OCI-LY7 (cell line): ENCODE measurements around the gene CPT1A. TPM values are rescaled to one million over a fixed set of nuclear protein-coding genes. Genes with fewer than 3 reads are reported as not detected.

ENCODE experiments used
- Bru-seq: library from RNA; stranded (reverse); fragments of 400-500 nt; gene quantifications from one replicate; lab custom pipeline; 2021; lab: Mats Ljungman, UMichigan
- BruChase-seq, 2 experiments: library from RNA; stranded (reverse); fragments of 400-500 nt; gene quantifications; one replicate each; lab custom pipeline; 2021; lab: Mats Ljungman, UMichigan
- BruUV-seq: library from RNA; stranded (reverse); fragments of 400-500 nt; replicated peaks from 2 replicates; lab custom pipeline; 2021; lab: Mats Ljungman, UMichigan
- CTCF ChIA-PET: fragments of 300-600 bp; sonication (Branson Sonifier 250); formaldehyde crosslinking; loops from one replicate; lab custom pipeline; 2022; ENCODE audit warnings: antibody characterized with exemption; ENCODE audit not compliant: unreplicated experiment; lab: Charles Lee
- POLR2A ChIA-PET: fragments of 300-600 bp; sonication (Branson Sonifier 250); formaldehyde crosslinking; loops from one replicate; lab custom pipeline; 2022; ENCODE audit warnings: antibody characterized with exemption; lab: Charles Lee
- DNase-seq: peaks from one replicate; pipeline ENCODE4 v3.0.0-alpha.2; 2015; ENCODE audit warnings: low spot score
- H2AFZ ChIP-seq: fragments of 200-600 bp; sonication (generic), shearing (Covaris generic); 2 replicates; pipeline ENCODE4 v1.6.1; 2014; ENCODE audit warnings: mild to moderate bottlenecking, antibody characterized with exemption, low read length, moderate library complexity
- H3K27ac ChIP-seq: fragments of 200-600 bp; sonication (generic); 2 replicates; pipeline ENCODE4 v1.5.1; 2014; ENCODE audit warnings: mixed run types, low read depth, mild to moderate bottlenecking, moderate library complexity, low read length, inconsistent platforms; ENCODE audit not compliant: poor library complexity, severe bottlenecking
- H3K36me3 ChIP-seq: fragments of 200-600 bp; sonication (generic); 2 replicates; pipeline ENCODE4 v1.6.1; 2014; ENCODE audit warnings: mild to moderate bottlenecking, antibody characterized with exemption, low read length, moderate library complexity, mixed read lengths; ENCODE audit not compliant: insufficient read depth
- H3K4me1 ChIP-seq: fragments of 200-600 bp; sonication (generic); 2 replicates; pipeline ENCODE4 v1.5.1; 2014; ENCODE audit warnings: mild to moderate bottlenecking, low read length; ENCODE audit not compliant: insufficient read depth, poor library complexity, severe bottlenecking
- H3K4me2 ChIP-seq: fragments of 200-600 bp; sonication (generic); 2 replicates; pipeline ENCODE4 v1.6.1; 2014; ENCODE audit warnings: mild to moderate bottlenecking, low read length
- H3K4me3 ChIP-seq: fragments of 200-600 bp; sonication (generic); 2 replicates; pipeline ENCODE4 v1.5.1; 2014; ENCODE audit warnings: mild to moderate bottlenecking, low read depth, low read length; ENCODE audit not compliant: poor library complexity, severe bottlenecking
- H3K79me2 ChIP-seq: fragments of 200-600 bp; sonication (generic); 2 replicates; pipeline ENCODE4 v1.6.1; 2016; ENCODE audit warnings: low read depth, mild to moderate bottlenecking, low read length, moderate library complexity, mixed read lengths; ENCODE audit not compliant: insufficient read depth
- H3K9me2 ChIP-seq: fragments of 200-600 bp; sonication (generic); 2 replicates; pipeline ENCODE4 v1.6.1; 2016; ENCODE audit warnings: mild to moderate bottlenecking, low read length, mixed read lengths; ENCODE audit not compliant: insufficient read depth
- H3K9me3 ChIP-seq: fragments of 200-600 bp; sonication (generic); 2 replicates; pipeline ENCODE4 v1.6.1; 2014; ENCODE audit warnings: mild to moderate bottlenecking, mixed run types, low read length, mixed read lengths
- H4K20me1 ChIP-seq: fragments of 200-600 bp; sonication (generic); 2 replicates; pipeline ENCODE4 v1.6.1; 2014; ENCODE audit warnings: mild to moderate bottlenecking, antibody characterized with exemption, low read length, moderate library complexity, mixed read lengths; ENCODE audit not compliant: insufficient read depth
- EZH2phosphoT487 ChIP-seq: fragments of 200-600 bp; sonication (generic); IDR thresholded peaks from 2 replicates; pipeline ENCODE4 v1.6.1; 2018; ENCODE audit warnings: low read depth, borderline replicate concordance, mild to moderate bottlenecking, mixed run types, antibody characterized with exemption, low read length, moderate library complexity, mixed read lengths
- intact Hi-C: fragments of 100-400 bp; cut with micrococcal nuclease; formaldehyde crosslinking; loops from one replicate; pipeline ENCODE4 v1.10.0; 2022; ENCODE audit not compliant: unreplicated experiment
- long read RNA-seq: library from polyadenylated mRNA; stranded (forward); transcript quantifications from one replicate; pipeline ENCODE4 v2.0.0, GENCODE V29; 2022
- total RNA-seq, 2 experiments: library from RNA; depleted of rRNA in 1 of 2; stranded (reverse); fragments of >200 nt in 1 of 2; shearing (Covaris generic) in 1 of 2; gene quantifications; 2 replicates each; pipeline ENCODE4 v1.2.3, GENCODE V29; 2014 to 2022
- TF ChIP-seq, protein P1 (sequence below): fragments of 200-600 bp; sonication (generic); conservative IDR thresholded peaks from 2 replicates; pipeline ENCODE4 v1.5.1; 2014; ENCODE audit warnings: mild to moderate bottlenecking, antibody characterized with exemption, low read length, moderate library complexity, mixed read lengths

CPT1A gene
- total RNA-seq (2014; rRNA removed; shearing (Covaris generic)) (5.5 and 7.0 TPM in 2 replicates), total RNA-seq (2022) (17.2 and 19.8 TPM in 2 replicates), Bru-seq, nascent RNA (percentile 47 among the genes with signal in this experiment), BruChase-seq, experiment 1, labeled RNA remaining after a 6-hour chase (percentile 51 among the genes with signal in this experiment), BruChase-seq, experiment 2, labeled RNA remaining after a 2-hour chase (percentile 50 among the genes with signal in this experiment)
- long read RNA-seq, full-length matches to known transcripts, result 3 of 5 reads
- long read RNA-seq, partial matches to known transcripts, result 1 of 5 reads
- long read RNA-seq, other reads (novel, unspliced or antisense), result 1 of 5 reads

DNA sequence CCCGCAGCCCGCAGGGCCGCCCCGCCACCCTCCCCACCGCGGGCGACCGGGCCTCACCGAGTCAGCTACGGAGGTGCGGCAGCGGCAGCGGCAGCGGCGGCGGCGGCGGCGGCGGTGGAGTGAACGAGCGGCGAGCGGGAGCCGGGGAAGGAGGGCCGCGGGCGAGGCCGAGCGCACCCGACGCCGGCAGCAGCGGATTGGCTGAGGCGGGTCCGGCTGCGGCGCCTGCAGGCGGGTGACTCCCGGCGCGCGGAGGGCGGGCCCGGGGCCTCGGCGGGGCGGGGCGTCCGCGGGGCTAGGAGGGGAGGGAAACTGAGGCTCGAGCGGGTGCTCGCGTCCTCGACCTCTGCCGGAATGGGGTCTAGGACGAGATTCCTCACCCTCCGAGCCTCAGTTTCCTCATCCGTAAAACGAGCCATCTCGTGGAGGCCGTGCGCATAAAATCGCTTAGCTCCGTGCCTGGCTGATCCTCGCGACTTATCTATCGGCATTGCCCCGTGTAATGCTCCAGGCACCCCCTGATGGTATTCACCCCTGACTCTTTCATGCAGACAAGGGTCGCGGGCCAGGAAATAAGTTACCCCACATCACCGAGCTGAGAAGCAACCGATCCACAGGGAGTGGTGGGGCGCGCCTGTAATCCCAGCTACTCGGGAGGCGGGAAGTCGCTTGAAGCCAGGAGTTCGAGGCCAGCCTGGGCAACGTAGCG lies at the start of gene CPT1A:
Gene CPT1A, minus strand, starts transcription at position 199 of the 709 bp plus-strand sequence. CDS start 26,442 bp downstream, outside the sequence.
- peaks cover 37% of the 10 kb centered on the region for H3K4me1 ChIP-seq
- ChIA-PET POLR2A (no interaction called here), CTCF (interaction anchor here (0.6 kb wide), 1 partner anchor 89 kb away, joined by 4 read pairs; no protein-coding TSS in a partner anchor)
- H2AFZ ChIP-seq, result peak within 1 kb of the TSS; percentile 96; the same call in 1 of the 2 replicates
- H3K4me2 ChIP-seq, result peak within 1 kb of the TSS; percentile 85
- no peaks in the 10 kb centered on the region for H3K9me2 ChIP-seq
- H4K20me1 ChIP-seq, result no peaks in the 10 kb centered on the region
- no peaks in the 10 kb centered on the region for H3K36me3 ChIP-seq
- peak within 1 kb of the TSS; percentile 81 for H3K27ac ChIP-seq
- peak within 1 kb of the TSS; percentile 73 for H3K4me3 ChIP-seq
- TF ChIP-seq, protein P1, sequence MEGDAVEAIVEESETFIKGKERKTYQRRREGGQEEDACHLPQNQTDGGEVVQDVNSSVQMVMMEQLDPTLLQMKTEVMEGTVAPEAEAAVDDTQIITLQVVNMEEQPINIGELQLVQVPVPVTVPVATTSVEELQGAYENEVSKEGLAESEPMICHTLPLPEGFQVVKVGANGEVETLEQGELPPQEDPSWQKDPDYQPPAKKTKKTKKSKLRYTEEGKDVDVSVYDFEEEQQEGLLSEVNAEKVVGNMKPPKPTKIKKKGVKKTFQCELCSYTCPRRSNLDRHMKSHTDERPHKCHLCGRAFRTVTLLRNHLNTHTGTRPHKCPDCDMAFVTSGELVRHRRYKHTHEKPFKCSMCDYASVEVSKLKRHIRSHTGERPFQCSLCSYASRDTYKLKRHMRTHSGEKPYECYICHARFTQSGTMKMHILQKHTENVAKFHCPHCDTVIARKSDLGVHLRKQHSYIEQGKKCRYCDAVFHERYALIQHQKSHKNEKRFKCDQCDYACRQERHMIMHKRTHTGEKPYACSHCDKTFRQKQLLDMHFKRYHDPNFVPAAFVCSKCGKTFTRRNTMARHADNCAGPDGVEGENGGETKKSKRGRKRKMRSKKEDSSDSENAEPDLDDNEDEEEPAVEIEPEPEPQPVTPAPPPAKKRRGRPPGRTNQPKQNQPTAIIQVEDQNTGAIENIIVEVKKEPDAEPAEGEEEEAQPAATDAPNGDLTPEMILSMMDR, result no peak
- TF ChIP-seq EZH2phosphoT487, result no peak
- no peaks in the 10 kb centered on the region for H3K9me3 ChIP-seq
- DNase-seq, result peak; percentile 69
- no peaks in the 10 kb centered on the region for H3K79me2 ChIP-seq
- BruUV-seq, result no TSS peak
- intact Hi-C loops, result loop anchor here (5.0 kb wide), 1 partner anchor 90 kb away; the partner anchor contains the start of gene TESMIN

DNA sequence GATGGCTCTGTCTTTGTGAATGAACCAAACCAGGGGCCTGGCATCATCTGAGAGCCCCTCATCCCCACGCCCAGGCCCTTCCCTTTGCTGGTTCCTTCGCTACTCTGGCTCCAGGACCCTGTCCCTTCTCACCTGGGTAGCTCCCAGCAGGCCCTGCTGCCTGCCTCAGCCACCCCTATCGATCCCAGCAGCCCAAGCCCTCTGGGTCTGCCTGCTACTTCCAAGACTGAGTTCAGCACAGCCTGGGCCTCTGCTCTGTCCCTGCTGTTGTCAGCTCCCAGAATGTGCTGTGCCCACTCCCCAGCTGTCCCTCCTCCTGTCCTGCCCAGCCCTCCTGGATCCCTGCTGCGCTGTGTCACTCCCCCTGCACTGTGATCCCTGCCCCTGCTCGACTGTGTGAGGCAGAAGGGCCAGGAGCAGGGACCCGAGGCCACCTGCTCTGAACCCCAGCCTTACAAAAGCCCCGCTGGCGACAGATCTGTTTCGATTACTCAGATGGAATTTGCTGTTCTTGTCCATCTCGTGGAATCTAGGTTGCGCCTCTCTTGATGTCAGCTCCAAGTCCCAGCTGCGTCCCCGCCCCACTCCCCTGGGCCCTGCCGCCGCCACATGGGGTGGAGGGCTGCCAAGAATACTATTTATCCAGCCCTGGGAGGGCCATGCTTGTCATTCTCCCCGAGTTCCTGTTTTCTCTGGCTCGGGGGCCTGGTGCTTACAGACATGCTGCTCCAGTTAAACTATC lies 48.9 kb upstream of the CPT1A start:
- no peaks in the 10 kb centered on the region for H3K4me1 ChIP-seq
- H3K9me3 ChIP-seq, result no peaks in the 10 kb centered on the region
- no peaks in the 10 kb centered on the region for H4K20me1 ChIP-seq
- H2AFZ ChIP-seq, result no peak overlapping the region
- BruUV-seq, result no TSS peak
- no peak overlapping the region for H3K27ac ChIP-seq
- ChIA-PET CTCF (no interaction called here), POLR2A (no interaction called here)
- H3K9me2 ChIP-seq, result no peaks in the 10 kb centered on the region
- TF ChIP-seq EZH2phosphoT487, result no peak
- TF ChIP-seq, protein P1, result no peak
- no peak for DNase-seq
- intact Hi-C loops, result no loop called here
- no peak overlapping the region for H3K4me2 ChIP-seq
- peaks cover 59% of the 10 kb centered on the region for H3K36me3 ChIP-seq
- H3K4me3 ChIP-seq, result no peak overlapping the region
- no peaks in the 10 kb centered on the region for H3K79me2 ChIP-seq
